Measurements from ENCODE around the gene DCLK1. TPM values are rescaled to one million over a fixed set of nuclear protein-coding genes. Genes with fewer than 3 reads are reported as not detected.

The DCLK1 gene
- total RNA-seq, 1 experiment from 2014 or later = 36.2 TPM

- Histone ChIP-seq H4K20me1 (ENCODE audit: control insufficient read depth, insufficient read depth, insufficient read length) (no peaks in the 10 kb centered on the region), H3K79me1 (ENCODE audit: insufficient read depth, low read depth, low read length, poor library complexity, severe bottlenecking) (no peaks in the 10 kb centered on the region), H4K8ac (replicated peaks; ENCODE audit: insufficient read length, low read depth, low read length) (no peak overlapping the region), H4K91ac (ENCODE audit: insufficient read length, low read depth, low read length) (no peak overlapping the region), H3K79me2 (ENCODE audit: insufficient read depth, low read length) (no peaks in the 10 kb centered on the region), H2BK5ac (ENCODE audit: insufficient read length, low read length) (no peak overlapping the region), H3K23me2 (ENCODE audit: insufficient read length, low read depth, low read length, poor library complexity, severe bottlenecking) (no peaks in the 10 kb centered on the region), H3K4me2 (ENCODE audit: insufficient read depth, insufficient read length, low read length) (no peak overlapping the region), H2BK12ac (ENCODE audit: insufficient read length, low read depth, low read length) (no peak overlapping the region), H3K23ac (ENCODE audit: insufficient read length, low read depth, low read length) (no peak overlapping the region), H3K27ac (ENCODE audit: insufficient read length, low read depth, low read length) (no peak overlapping the region), H3K27me3 (ENCODE audit: insufficient read depth, low read length) (no peaks in the 10 kb centered on the region), H3K56ac (ENCODE audit: insufficient read length, low read depth, low read length) (no peak overlapping the region), H3K9me3 (ENCODE audit: control insufficient read depth, low read depth, low read length) (no peaks in the 10 kb centered on the region), H4K5ac (ENCODE audit: insufficient read length, low read depth, low read length) (no peak overlapping the region), H3T11ph (ENCODE audit: low read length) (no peak overlapping the region), H3K4me1 (ENCODE audit: insufficient read depth, low read length) (peaks cover 3% of the 10 kb centered on the region; the same call in 1 of the 2 replicates), H2AFZ (ENCODE audit: low read length) (no peak overlapping the region), H3K18ac (ENCODE audit: insufficient read length, low read depth, low read length) (no peak overlapping the region), H3K9ac (ENCODE audit: extremely low read depth, insufficient read length, low read length) (no peak overlapping the region), H2BK120ac (ENCODE audit: low read depth, low read length, poor library complexity, severe bottlenecking) (no peak overlapping the region), H2BK20ac (ENCODE audit: low read depth, low read length, poor library complexity, severe bottlenecking) (no peak overlapping the region), H2BK15ac (ENCODE audit: low read depth, low read length) (no peak overlapping the region), H3K14ac (ENCODE audit: insufficient read depth, low read length) (no peak overlapping the region), H2AK5ac (ENCODE audit: insufficient read length, low read length) (no peak overlapping the region), H3K4ac (ENCODE audit: low read depth, low read length) (no peak overlapping the region)
- no peaks in the 10 kb centered on the region; a peak in 1 of 7 replicates for H3K36me3 Mint-ChIP-seq (ENCODE audit: insufficient read depth in 1 of 3, low read depth in 3 of 3)
- no peak overlapping the region for H3K4me3 Mint-ChIP-seq
- no peak overlapping the region for H3K27ac Mint-ChIP-seq
- H3K27me3 Mint-ChIP-seq (ENCODE audit: low read depth) = no peaks in the 10 kb centered on the region; the same call in 1 of the 2 replicates
- TF ChIP-seq CTCF (conservative IDR thresholded peaks at IDR 0.05) = no peak
- H3K4me1 Mint-ChIP-seq = peaks cover 2 to 6% of the 10 kb centered on the region in 2 experiments; a peak in 3 of 4 replicates
- H3K9me3 Mint-ChIP-seq = no peaks in the 10 kb centered on the region
- no peak for DNase-seq
Measured at GRCh38 chr13:36076211-36076610, 55.0 kb downstream of the DCLK1 start.
